Left colon (tissue), 2 donors: Measurements from ENCODE around the gene CELSR1. TPM values are rescaled to one million over a fixed set of nuclear protein-coding genes. Genes with fewer than 3 reads are reported as not detected.
"Not testable (repeated sequence)": the region's sequence is repeated elsewhere in the genome, so short reads cannot be mapped to it uniquely, and the experiment has no call there.

ENCODE experiments used
- ATAC-seq: fragments of 200-7000 bp; cut with Tn5 transposase; one replicate; pipeline ENCODE4 v1.9.1; 2020; ENCODE audit warnings: mild to moderate bottlenecking, moderate library complexity
- DNase-seq, 2 donors: peaks; one replicate each; pipeline ENCODE4 v3.0.0-alpha.2; 2020
- intact Hi-C, 2 donors: fragments of 100-400 bp; cut with DNase I in 1 of 2; cut with micrococcal nuclease in 1 of 2; formaldehyde crosslinking; loops; one replicate each; pipeline versions ENCODE4 v1.11.2 to v1.14.0; 2022; cut with DNase I, micrococcal nuclease
- total RNA-seq, 2 donors: library from RNA; stranded (reverse); fragmentation: NEBNext Ultra II Directional; extraction: Animal tissue kit (Norgen Biotek cat#: 25700); gene quantifications; one replicate each; pipeline ENCODE4 v1.2.1, GENCODE V29; 2021
- donor health status: DM: no; HTN: no; CAD: no.
- donor health status: DM: yes; HTN: yes; CAD: no.

CELSR1 gene
- total RNA-seq, 2 donors from 2014 or later, result 1.8 to 4.9 TPM

DNA sequence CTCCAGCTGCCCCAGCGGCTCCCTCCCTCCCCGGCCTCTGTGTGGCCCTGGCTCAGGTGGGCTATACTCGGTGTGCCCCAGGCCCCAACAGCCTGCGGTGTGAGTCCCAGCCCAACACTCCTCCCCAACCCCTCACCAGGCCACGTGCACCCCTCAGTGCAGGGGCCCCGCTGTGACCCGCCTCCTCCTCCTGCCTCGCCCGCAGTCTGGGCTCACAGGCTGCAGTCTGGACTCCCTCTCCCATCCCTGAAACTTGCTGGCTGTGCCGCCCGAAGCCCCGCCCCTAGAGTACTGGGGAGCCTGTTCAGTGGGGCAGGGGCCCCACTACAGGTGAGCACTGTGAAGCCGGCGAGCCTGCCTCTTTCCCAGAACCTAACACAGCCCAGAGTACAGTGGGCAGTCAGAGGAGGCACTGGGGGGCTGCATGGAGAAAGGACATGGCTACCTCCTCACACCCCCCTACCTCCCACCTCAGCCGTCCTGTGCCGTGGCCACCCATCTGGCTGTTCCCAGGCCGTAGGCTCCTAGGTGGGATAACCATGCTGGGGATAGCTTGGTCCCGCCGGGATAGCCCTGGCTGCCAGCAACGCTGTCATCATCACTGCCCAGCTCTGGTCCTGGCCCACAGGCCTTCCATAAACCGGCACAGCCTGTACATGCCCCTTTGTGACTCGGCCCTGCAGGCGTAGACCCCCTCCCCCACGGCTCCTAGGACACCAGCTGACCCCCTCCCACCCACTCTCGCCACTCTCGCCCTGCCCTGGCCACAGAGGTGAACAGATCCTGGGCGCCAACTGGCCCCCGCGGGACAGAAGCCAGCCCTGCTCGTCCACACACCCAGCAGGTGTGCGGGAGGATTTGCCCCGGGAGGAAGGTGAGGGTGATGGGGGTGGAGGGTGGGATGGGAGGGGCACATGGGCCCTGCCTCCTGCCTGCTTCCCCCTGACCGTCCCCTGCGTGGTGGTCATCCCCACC lies 29.7 kb downstream of the CELSR1 start:
- ATAC-seq, result no peak

DNA sequence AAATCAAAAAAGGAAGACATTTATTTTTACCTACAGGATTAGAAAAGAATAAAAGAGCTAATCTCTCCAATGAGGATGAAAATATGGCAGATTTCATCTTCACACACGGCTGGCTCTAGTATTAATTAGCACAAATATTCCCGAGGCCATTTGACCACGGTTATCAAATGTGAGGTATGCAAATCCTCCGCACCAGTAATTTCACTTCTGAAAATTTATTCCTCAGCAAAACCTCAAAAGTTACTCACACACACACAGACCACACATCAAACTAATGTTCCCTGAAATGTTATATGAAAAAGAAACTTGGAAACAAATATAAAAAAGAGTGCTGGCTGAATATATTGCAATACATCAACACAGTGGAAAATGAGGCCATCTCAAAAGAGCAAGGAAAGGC lies 32.8 kb downstream of the CELSR1 start:
- intact Hi-C loops, result no loop called here
- DNase-seq (no peak), ATAC-seq (no peak)

More for the DNA sequence above, 29.7 kb downstream of the CELSR1 start:
- no peak for DNase-seq
- intact Hi-C loops, result no loop called here

DNA sequence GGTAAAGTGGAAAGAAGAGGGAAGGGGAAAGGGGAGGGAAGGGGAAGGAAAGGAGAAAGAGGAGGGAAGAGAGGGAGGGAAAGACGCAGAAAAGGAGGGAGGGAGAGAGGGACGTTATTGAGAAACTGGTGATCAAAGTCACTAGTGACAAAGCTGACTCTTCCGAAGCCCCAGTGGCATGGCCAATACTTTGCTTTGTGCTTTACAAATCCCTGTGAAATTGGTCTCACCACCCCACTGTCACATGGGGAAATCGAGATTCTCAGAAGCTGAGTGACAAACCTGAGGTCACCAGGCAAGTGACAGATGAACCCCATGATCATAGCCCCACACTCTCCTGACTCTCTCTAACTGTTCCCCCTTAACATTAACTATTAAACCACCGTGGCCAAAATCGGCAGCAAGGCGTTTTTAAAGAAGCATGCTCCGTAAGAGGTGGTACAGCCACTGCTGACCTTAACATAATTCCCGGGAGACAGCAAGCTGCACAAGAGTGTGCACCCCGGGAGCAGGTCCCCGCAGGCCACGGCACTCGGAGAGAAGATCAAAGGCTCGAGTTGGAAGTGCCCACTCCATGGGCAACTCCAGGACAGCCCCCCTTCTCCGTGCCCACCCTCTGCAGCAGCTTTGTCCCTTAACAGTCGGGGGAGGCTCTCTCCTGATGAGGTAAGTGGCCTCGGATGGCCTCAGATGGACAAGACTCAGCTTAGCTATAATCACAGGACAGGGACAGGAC lies 34.8 kb downstream of the CELSR1 start:
- intact Hi-C loops, result no loop called here
- ATAC-seq (no peak), DNase-seq (no peak)

DNA sequence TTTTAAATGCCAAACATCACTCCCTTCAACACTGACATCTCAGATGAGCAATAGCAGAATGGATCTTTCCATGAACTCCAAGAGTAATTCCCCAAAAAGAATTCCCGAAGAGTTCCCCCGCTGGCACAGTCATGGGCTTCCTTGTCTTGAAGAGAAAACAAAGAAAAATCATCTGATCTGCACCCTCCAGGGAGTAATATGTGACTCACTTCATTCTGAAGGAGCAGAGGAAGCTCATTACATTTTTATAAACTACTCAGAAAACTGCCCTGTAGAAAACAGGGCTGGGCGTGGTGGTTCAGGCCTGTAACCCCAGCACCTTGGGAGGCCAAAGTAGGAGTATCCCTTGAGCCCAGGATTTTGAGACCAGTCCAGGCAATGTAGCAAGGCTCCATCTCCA lies 35.7 kb downstream of the CELSR1 start:
- ATAC-seq, result no peak
- intact Hi-C loops, result no loop called here

DNA sequence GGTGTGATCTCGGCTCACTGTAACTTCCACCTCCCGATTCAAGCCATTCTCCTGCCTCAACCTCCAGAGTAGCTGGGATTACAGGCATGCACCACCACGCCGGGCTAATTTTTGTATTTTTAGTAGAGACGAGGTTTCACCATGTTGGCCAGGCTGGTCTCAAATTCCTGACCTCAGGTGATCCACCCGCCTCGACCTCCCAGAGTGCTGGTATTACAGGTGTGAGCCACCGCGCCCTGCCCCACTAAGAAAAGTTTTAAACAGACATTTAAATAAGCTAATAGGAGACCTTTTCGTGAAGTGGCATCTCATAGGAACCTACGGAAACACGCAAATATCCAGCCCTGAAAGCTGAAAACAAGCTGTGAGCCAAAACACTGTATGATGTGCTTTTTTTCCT lies 36.2 kb downstream of the CELSR1 start:
- DNase-seq, ATAC-seq, intact Hi-C loops: not testable (repeated sequence)

More for the DNA sequence above, 35.7 kb downstream of the CELSR1 start:
- no peak for DNase-seq

DNA sequence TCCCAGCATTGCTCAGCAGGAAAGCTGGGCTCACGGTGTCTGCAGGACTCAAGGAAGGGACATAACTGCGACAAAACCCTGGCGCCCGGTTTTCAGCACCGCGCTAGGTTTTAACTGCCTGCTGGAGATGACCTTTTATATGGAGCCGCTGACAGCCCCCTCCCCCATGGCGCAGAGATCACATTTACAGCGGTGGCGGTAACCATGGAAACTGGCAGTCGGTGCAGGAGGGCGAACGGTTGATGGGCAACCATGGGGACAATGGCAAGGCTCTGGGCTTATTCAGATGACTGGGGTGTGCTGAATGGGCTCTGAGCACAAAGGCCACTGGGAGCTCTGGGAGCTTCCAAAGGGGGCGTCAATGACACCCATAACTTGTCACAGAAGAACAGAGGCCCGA lies 37.2 kb downstream of the CELSR1 start:
- no peak for DNase-seq
- intact Hi-C loops, result no loop called here
- ATAC-seq, result no peak

DNA sequence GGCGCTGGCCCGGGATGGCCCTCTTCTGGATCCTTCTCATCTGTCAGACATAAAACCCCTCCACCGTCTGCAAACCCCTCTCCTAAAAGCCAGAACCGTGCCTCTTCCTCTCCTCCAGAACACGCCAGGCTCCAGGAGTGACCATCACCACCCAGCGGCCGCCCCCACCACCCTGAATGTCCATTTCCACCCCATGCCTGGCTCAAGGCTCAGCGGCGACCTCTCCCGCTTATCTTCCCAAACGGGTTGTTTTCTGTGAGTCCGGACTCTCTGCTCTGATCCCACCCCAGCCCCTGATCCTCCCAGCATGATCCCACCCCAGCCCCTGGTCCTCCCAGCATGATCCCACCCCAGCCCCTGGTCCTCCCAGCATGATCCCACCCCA lies 37.6 kb downstream of the CELSR1 start:
- DNase-seq, result no peak
- intact Hi-C loops, result no loop called here
- ATAC-seq, result no peak

DNA sequence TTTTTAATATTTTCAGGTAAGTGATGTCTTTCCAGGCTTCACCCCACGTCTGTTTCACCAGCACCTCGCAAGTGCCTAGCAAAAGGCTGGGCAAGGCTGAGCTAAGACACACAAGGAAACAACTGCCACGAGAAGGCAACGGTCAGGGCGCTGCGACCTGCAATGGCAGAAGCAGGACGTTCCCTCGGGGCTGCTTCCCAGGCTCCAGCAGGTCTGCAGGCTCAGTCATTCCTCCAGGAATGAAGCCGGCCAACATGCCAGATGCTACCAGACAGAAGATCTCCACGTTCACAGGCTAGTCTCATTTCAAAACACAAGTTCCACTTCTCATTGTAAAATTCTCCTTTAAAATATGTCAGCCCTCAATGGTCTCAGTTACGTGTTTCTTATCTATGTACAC lies 45.5 kb downstream of the CELSR1 start:
- no peak for DNase-seq
- ATAC-seq, result no peak
- intact Hi-C loops, result no loop called here

DNA sequence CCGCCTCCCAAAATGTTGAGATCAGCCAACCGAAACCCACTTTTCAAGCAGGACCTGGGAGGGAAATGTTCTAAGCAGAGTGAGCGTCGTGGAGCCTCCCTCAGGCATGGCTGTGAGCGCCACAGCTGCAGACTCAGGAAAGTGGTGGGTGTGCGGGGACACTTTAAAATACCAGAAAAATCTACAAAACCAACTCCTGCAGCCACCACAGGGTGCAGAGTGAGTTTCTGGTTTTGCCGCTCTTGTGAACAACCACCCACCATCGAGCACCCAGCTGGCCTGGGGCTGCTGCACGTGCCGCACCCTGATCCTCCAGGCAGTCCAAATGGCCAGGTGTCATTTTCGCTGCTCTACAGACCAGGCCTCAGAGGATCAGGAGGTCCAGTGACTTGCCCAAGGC lies 46.9 kb downstream of the CELSR1 start:
- ATAC-seq (no peak), DNase-seq (no peak)
- intact Hi-C loops, result no loop called here

DNA sequence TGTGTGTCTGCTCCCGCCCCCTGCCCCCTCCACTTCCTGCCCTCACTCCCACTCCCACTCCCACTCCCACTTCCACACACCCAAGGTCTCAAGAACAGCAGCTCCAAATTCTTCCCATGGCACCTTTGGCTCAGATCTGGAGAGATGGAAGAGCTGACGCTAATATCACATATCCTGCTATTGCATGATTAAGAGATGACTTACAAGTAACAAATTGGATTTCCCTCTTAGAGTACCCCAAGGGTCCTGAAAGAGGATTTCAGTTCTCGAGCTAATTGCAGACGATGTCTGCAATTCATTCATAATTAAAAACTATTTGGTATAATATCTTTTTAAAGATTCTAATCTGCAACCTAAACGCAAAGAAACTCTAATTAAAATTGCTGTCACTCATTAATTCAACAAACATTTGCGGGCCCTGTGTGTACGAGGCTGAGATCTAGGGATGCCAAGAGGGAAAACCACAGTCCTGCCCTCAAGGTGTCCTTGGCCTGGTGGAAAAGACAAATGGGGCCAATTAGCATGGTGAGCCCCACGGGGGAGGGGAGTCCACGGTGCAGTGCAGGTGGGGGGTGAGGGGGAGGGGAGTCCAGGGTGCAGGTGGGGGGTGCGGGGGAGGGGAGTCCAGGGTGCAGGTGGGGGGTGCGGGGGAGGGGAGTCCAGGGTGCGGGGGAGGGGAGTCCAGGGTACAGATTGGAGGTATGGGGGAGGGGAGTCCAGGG lies 50.3 kb downstream of the CELSR1 start:
- intact Hi-C loops, result no loop called here
- no peak for ATAC-seq
- DNase-seq, result no peak

DNA sequence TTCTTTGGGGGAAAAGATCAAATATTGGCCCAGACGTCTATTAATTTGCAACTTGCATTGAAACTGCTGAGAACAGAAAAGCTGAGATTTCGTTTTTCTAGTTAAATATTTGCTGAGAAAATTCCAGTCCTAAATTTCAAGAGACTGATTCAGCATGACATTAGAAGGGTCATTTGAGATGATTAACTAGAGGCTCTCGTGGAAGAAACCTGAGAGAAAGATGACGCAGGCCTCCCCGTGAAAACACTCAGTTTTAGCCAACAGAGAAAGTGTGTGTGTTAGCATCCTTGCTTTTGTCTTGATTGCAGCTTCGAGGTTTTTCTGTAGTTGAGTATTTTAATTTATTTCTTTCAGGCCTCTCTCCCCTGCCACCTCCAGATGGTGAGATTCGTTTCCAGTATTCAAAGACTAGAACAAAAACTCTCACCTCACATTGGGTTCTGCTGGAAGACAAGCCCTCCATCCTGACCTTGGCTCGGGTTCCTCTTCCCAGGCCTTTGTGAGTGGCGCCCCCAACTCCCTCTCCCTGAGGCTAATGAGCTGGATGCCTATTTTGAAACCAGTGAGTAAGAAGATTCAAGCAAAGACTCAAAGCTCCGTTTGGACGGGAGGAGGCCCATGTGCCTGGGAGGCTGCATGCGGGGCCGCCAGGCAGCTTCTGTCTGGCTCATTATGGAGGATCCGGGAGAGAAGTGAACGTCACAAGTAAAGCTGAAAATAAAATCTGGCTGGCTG lies 52.4 kb downstream of the CELSR1 start:
- ATAC-seq (no peak), DNase-seq (no peak)
- intact Hi-C loops, result no loop called here

DNA sequence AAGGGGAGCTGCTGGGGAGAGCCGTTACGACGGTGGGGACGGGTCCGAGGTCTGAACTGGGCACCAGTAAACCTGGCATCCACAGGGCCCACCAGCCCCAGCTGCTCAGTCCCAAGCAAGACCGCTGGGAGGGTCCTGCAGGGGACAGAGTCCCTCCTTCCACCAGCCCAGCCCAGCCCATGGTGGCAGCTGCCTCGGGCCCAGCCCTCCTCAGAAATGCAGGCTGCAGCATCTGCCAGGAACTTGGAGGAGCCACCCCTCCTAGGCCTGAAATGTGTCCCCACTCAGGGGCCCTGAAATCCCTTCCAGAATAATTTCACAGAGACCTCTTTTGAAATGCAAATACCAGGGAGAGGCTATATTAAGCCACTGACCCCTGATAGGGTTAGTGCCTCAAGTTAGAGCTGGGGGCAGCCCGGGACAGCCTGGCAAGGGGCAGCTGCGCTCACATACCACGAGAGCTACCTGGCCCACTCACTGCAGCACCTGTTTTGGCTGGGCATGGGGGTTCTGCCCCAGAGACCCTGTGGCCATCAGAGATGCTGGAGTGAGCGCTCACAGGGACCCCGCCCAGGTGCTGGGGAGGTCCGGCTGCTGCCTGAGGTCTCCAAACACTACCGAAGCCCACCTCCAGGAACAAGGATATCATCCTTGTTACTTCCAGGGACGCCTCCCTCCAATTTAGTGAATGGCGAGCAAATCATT lies 53.1 kb downstream of the CELSR1 start:
- ATAC-seq, result no peak
- intact Hi-C loops, result no loop called here
- no peak for DNase-seq

DNA sequence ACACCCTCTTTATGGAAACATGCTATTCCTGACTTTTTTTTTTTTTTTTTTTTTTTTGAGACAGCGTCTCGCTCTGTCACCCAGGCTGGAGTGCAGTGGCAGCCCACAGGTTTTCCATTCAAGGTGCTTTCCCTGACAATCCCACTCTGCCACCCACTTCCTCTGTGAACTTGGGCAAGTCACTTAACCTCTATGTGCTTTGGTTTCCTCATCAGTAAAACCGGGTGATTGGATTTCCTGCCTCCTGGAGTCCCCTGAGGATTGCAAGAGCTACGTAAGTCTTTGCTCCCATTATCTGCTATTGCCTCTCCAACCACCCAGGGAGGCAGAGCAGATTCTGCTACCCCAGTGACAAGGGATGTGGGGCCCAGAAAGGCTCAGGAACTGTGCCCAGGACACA lies 54.1 kb downstream of the CELSR1 start:
- intact Hi-C loops, result no loop called here
- DNase-seq (no peak), ATAC-seq (no peak)

DNA sequence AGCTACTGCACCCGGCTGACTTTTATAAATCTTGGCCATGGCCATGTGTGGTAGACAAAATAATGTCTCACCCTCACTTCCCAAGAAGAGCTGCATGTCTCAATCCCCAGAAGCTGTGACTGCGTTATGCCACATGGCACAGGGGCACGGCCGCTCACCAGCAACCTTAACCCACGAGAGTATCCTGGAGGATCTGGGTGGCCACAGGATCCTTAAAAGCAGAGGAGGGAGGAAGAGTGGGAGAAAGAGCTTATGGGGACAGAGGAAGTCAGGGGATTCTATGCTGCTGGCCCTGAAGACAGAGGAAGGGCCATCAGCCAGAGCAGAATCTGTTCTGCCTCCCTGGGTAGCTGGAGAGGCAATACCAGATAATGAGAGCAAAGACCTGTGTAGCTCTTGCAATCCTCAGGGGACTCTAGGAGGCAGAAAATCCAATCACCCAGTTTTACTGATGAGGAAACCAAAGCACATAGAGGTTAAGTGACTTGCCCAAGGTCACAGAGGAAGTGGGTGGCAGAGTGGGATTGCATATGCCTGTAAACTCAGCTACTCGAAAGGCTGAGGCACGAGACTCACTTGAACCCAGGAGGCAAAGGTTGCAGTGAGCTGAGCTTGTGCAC lies 55.3 kb downstream of the CELSR1 start:
- no peak for ATAC-seq
- DNase-seq, result no peak
- intact Hi-C loops, result no loop called here

DNA sequence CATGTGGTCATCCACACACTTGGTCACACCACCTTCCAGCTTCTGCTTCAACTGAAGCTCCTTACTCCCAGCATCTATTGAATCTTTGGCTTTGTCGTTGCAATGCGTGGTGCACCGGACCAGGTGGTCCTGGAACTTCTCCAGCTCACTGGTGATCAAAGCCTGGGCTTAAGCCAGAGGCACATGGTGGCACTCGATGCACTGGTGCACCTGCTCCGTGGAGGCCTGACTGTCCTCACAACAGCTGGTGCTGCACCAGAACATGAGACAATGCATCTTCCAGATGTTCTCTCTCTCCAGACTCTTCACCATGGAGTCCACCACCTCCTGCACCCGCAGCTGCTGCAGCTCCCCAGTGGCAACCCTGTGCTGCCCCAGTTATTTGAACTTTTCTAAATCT lies 56.0 kb downstream of the CELSR1 start:
- DNase-seq (no peak), ATAC-seq (no peak)
- intact Hi-C loops, result no loop called here

DNA sequence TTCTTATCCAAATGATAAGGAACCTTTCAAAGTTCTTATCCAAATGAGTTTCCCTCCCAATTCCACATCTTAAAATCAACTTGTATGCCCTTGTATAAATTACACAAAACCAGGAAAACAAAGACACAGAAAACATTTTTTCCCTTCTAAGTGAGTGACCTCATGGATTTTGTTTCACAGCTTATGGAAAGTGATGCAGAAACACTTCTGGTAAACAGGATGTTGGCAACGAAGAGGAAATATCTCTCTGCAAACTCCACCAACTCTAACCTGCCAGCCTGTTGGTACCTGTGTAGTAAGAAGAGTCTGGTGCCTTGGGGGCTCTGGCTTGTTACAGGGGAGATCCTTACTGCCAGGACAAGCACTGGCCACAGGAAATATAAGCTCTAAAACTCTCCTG lies 57.0 kb downstream of the CELSR1 start:
- DNase-seq (no peak), ATAC-seq (no peak)
- intact Hi-C loops, result no loop called here

DNA sequence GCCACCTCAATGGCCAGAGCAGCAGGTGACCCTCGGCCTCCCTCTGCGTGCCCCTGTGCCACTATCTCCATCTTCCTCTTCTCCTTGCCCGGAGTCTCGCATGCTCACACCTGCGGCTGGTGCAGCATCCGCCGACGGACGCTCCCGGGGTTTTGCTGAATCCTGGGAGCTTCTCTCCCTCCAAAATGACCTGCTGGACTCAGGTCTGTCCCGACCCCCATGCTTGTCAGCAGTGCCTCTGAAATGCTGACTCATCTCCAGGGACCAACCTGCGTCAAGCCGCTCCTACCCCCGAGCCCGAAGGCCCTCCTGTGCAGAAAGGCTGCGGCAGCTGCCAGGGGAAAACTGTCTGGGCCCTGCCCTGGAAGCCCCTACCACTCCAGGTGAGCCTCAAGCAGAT lies 58.4 kb downstream of the CELSR1 start:
- intact Hi-C loops, result no loop called here
- no peak for ATAC-seq
- DNase-seq, result no peak

DNA sequence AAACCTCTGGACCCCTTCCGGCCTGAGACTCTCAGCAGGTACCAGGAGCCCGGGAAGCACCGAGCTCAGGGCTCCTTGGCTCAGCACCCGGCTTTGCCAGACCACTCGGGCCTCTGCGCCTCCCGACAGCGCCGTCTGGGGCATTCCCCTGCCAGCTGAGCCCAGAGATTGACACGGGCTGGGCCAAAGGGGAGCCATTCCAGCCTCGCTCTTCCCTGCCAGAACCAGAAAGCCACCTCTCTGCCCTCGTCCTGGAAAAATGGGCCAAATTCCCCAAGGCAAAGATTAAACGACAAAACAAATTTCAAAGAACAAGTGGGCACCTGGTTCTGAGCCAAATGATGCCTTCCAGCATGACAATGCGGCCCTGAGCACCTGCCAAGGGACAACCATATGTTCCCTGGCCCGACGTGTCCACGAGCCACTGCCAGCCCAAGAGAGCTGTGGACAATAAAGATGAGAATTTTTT lies 59.3 kb downstream of the CELSR1 start:
- intact Hi-C loops, result no loop called here

More for the DNA sequence above, 59.3 kb downstream of the CELSR1 start:
- ATAC-seq, result no peak
- DNase-seq, result no peak
